ENCODE results near the gene CIZ1.

The CIZ1 gene

DNA sequence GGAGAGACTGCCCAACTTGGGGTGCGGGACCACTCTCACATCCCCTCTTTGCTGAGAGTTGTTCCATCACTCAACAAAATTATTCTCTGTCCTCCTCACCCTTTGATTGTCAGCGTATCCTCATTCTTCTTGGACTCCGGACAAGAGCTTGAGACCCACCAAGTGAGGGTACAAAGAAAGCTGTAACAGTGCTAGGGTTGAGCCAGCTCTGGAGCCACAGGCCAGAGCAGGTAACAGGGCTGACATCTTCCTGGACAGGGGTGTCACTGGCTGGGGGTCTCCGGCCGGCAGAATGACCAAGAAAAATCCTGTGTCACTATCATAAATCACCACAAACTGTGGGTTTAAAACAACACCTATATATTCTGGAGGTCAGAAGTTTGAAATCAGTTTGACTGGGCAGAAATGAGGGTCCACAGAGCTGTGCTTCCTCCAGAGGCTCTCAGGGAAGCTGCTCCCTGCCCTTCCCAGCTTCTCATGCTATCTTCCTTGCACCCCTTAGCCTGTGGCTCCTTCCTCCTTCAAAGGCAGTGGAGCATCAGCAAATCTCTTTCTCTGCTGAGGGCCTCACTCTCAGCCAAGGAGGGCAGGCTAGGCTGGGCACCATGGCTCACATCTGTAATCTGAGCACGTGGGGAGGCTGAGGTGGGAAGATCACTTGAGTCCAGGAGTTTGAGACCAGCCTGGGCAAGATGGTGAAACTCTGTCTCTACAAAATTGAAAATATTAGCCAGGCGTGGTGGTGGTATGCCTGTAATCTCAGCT is 35.5 kb downstream of the CIZ1 start:
- TF ChIP-seq, protein P1, sequence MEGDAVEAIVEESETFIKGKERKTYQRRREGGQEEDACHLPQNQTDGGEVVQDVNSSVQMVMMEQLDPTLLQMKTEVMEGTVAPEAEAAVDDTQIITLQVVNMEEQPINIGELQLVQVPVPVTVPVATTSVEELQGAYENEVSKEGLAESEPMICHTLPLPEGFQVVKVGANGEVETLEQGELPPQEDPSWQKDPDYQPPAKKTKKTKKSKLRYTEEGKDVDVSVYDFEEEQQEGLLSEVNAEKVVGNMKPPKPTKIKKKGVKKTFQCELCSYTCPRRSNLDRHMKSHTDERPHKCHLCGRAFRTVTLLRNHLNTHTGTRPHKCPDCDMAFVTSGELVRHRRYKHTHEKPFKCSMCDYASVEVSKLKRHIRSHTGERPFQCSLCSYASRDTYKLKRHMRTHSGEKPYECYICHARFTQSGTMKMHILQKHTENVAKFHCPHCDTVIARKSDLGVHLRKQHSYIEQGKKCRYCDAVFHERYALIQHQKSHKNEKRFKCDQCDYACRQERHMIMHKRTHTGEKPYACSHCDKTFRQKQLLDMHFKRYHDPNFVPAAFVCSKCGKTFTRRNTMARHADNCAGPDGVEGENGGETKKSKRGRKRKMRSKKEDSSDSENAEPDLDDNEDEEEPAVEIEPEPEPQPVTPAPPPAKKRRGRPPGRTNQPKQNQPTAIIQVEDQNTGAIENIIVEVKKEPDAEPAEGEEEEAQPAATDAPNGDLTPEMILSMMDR (conservative IDR thresholded peaks at IDR 0.05), result no peak
- TF ChIP-seq ZFX (IDR thresholded peaks at IDR 0.05), result no peak
- no peak overlapping the region for H3K27ac ChIP-seq

DNA sequence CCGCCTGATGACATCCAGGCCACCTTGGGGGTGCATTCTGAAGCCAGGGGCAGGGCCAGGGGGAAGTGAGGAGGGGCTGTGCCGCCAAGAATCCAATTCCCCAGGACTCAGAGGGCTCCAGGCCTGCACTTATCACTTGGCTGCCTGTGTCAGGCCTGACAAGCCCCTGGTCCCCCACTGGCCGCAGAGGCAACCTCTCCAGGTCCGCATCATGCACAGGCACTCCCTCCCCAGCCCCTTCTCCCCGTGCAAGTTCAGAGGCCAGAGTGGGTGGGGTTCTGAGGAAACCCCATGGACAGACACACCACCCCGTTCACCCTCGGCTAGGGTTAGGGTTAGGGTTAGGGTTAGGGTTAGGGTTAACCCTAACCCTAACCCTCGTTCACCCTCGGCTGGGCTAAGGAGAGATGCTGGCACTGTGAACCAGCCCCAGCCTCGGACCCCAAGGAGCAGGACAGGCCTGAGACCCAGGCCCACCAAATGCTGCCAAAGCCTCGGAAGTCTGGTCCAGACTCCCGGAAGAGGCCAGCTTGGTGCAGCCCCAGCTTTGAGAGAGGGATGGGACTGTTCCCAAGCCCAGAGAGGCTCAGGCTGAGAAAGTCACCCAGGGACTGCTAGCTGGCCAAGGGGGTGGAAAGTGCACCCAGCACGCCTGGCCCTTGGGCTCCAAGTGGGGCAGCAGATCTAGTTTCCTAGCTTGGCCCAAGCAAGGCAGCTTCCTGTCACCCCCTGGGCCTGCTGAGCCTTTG is 37.3 kb downstream of the CIZ1 start:
- no peak overlapping the region for H3K27ac ChIP-seq
- TF ChIP-seq, protein P1 (conservative IDR thresholded peaks at IDR 0.05), result no peak

GRCh38 chr9:128153060-128153946 is 38.1 kb downstream of the CIZ1 start:
- no peak for TF ChIP-seq ZFX (IDR thresholded peaks at IDR 0.05)
- TF ChIP-seq, protein P1 (conservative IDR thresholded peaks at IDR 0.05), result no peak
- H3K27ac ChIP-seq, result no peak overlapping the region

DNA sequence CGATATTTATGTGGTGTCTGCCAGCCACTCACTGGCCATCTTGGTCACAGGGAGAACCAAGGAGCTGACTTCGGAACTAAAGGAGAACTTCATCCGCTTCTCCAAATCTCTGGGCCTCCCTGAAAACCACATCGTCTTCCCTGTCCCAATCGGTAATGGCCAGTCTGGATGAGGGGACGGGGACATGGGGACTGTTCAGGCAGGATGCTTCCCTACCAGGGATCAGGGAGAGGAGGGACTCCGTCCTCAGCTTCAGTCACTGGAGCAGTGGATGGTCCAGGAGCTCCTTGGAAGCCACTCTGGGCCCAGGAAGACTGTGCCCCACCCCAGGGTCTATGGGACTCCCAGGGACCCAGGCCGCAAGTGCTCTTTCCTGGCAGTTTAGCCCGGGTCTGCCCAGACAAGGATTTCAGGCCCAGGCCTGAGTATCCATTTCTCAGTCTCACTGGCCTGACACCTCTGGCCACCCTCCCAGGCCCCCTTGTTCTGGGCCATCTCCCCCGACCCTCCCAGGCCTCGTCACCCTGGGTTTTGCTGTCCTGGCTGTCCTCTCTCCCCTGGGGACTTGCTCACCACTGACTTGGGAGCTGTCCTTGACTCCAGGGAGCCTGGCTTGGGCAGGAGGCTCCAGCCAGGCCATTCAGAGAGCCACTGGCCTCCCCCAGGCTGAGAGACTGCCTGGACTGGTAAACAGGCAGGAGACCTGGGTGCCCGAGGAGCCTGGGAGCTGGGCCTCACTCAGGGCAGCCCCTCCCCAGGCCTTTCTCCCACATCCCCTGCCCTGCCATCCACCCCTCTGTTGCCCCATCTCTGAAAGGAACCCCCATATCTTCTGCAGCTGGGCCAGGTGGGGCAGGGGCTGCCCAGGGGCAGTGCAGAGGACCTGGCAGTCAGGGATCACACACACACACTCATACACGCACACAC is 39.0 kb downstream of the CIZ1 start:
- TF ChIP-seq, protein P1 (conservative IDR thresholded peaks at IDR 0.05), result no peak
- TF ChIP-seq ZFX (IDR thresholded peaks at IDR 0.05), result no peak
- no peak overlapping the region for H3K27ac ChIP-seq

DNA sequence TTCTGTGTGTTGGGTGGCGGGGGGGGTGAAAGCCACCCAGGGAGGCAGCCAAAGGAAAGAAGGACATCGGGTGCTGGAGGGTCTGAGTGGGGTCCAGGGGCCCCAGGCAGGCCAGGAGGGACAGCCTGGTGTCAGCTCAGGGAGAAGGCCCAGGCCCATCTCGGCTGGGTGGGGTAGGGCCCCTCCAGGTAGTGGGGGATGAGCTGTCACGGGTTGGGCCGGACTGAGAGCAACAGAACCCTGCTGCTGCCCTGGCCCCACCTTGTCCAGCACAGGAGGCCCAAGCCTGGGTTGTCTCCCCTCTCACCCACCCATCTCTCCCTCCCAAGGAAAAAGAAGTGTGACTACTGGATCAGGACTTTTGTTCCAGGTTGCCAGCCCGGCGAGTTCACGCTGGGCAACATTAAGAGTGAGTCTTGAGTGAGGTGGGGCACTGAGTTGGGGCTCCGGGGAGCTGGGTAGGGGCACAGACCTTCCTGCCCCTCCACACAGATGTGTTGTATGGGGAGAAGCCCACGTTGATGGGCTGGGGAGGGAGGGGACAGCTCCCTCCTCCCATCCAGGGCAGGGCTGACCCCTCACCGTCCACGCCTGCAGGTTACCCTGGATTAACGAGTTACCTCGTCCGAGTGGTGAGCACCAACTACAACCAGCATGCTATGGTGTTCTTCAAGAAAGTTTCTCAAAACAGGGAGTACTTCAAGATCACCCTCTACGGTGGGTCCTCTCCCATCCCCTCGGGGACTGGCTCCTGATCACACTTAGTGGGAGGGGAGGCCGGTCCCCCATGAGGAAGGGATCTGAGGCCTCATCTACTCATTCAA is 39.9 kb downstream of the CIZ1 start:
- H3K27ac ChIP-seq, result no peak overlapping the region
- no peak for TF ChIP-seq ZFX (IDR thresholded peaks at IDR 0.05)
- TF ChIP-seq, protein P1 (conservative IDR thresholded peaks at IDR 0.05), result no peak

Measured in C4-2B (cell line).